NCI-H526 (cell line): ENCODE data around the gene TLR10.
"Not testable (repeated sequence)": the region's sequence is repeated elsewhere in the genome, so short reads cannot be mapped to it uniquely, and the experiment has no call there.

ENCODE experiments used
- DNase-seq, 2 experiments: peaks; one replicate each; lab custom pipeline; 2025; lab: John Stamatoyannopoulos, UW

The TLR10 gene

GRCh38 chr4:38766940-38767339 lies 15.8 kb downstream of the TLR10 start:
- not testable (repeated sequence) for DNase-seq

- DNase-seq, result no peak
These were observed 17.4 kb downstream of the TLR10 start for GRCh38 chr4:38765382-38765781.

DNA sequence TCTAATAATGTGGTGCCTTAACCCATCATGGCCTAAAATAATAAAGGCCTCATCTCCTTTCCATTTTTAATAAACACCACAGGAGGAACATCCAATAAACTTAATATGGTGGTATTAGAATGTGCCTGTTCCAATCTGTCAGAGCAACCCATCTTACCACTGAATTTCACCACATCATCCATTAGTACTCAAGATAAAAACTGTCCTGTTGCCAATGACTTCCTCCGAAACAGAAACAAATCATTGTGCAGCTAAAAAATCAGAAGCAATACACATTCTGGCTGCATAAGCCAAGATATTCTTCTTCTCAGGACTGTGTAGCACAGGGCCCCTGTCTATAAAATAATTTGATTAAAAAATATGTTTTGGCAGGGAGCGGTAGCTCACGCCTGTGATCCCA lies 18.5 kb downstream of the TLR10 start:
- no peak for DNase-seq

GRCh38 chr4:38762560-38762959 lies 20.2 kb downstream of the TLR10 start:
- no peak for DNase-seq

- no peak for DNase-seq
These were observed 23.0 kb downstream of the TLR10 start for GRCh38 chr4:38759790-38760122.

DNA sequence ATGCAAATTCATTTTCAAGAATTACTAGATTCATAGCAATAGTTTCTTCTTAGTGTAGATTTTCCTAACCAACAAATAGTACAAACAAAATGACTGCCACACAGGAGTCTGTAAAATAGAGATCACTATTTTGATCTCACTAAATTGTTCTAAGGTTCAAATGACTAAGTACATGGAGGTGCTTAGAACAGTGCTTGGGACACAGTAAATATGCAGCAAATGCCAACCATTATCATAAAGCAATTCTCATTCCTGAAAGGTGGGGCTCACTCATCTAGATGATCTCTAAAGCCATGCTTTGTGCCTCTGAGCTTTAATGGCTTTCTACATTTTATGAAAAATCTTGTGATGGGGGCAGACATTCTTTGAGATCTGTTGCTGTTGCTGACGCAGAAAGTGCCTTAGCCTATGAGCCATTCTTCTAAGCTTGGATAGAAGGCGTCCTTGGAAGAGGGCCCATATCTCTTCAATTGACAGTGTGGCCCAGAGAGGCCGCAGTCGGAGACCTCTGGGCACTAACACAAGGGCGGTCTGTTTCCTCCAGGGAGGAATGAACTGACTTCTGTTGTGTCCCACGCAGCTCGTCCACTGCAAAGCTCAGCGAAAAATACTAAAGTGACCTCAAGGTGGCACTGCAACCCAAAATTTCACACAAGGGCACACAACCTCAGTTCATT lies 23.5 kb downstream of the TLR10 start:
- peak in 1 of 2 experiments; percentile 57 for DNase-seq

- peak in 1 of 2 experiments; percentile 37 for DNase-seq
These were observed 24.7 kb downstream of the TLR10 start for GRCh38 chr4:38757945-38758600.

GRCh38 chr4:38752941-38753806 lies 29.6 kb downstream of the TLR10 start:
- DNase-seq, result peak; percentile 14 to 27

DNA sequence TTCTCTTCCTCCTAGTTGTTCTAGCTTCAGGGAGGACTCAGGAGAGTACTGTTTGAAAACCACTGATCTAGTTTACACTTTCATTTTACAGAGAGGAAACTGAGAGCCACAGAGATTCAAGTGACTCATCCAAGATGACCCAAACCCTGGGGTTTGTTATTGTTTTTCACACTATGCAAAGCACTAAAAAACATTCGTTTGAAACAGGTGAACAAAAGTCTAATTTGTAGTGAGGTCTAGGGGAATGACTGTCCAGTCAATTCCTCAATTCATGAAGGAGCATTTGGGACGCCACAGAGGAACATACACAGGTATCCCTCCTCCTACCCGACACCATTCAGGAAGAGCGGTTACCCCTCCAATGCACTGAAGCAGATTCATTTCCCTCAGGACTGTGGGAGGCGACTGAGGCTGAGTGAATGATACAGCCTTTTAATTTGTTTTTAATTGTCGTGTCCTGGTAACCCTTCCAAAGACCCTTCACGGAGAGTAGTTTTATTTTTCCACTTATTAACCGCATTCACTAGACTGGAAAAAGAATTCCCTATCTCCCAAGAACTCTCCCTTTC lies 30.3 kb downstream of the TLR10 start:
- no peak for DNase-seq

DNA sequence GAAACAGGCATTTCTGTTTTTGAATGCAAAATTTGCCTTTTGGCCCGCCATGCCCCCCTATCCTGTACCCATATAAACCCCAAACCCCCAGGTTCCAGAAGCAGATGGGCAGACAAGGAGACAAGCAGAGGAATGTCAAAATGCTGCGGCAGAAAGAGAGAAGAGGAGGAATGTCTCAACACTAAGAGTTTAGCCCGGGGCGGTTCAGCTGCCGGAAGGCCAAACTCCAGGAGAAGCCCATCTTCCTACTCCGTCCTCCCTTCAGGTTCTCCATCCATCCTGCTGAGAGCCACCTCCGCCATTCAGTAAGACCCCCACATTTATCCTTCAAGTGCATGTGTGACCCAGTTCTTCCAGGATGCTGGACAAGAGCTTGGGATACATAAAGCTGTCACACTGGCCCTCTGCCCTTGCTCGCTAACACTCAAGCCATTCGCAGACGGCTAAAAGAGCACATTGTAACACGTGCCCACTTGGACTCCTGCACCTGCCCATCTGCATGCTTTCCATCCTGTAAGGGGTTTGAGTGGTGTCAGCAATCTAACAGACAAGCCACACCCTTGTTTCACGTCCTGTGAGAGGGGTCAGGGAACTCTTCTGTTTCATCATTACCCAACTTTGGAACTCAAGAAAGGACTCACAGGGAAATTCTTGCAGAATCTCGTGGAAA lies 31.3 kb downstream of the TLR10 start:
- DNase-seq, result no peak

- no peak for DNase-seq
These were observed 33.5 kb downstream of the TLR10 start for GRCh38 chr4:38749336-38749735.

DNA sequence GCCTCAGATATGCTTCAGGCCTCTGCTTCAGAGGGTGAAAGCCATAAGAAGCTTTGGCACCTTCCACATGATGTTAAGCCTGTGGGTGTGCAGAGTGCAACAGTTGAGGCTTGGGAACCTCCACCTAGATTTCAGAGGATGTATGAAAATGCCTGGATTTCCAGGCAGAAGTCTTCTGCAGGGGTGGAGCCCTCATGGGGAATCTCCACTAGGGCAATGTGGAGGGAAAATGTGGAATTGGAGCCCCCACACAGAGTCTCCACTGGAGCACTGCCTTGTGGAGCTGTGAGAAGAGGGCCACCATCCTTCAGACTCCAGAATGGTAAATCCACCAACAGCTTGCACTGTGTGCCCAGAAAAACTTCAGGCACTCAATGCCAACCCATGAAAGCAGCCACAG lies 35.2 kb downstream of the TLR10 start:
- no peak for DNase-seq

DNA sequence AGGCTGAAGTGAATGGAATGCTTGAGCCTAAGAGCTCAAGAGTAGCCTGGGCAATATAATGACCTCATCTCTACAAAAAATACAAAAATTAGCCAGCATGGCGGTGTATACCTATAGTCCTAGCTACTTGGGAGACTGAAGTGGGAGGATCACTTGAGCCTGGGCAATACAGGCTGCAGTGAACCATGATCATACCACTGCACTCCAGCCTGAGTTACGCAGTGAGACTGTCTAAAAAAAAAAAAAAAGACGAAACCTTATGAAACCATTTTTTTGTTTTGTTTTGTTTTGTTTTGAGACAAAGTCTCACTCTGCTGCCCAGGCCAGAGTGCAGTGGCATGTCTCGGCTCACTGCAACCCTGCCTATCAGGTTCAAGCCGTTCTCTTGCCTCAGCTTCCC lies 36.9 kb downstream of the TLR10 start:
- DNase-seq, result no peak

DNA sequence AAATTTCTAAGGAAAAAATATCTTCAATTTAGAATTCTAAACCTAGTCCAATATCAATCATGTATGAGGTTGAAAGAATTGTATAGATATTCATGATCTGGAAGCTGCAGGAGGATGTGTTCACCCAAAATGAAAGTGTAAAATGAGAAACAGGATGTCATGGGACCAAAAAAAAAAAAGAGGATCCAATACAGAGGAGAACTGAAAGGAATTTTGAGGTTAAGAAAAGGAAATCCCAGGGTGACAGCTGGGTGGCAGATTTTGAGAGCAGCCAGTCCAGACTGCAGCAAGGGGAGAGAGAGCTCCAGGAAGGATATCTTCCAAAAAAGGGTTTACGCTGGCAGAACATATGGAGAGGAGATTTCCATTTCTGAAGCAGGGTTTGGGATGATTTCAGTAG lies 38.9 kb downstream of the TLR10 start:
- DNase-seq, result no peak

- no peak for DNase-seq
These were observed 42.5 kb downstream of the TLR10 start for GRCh38 chr4:38740303-38740702.

- no peak for DNase-seq
These were observed 43.6 kb downstream of the TLR10 start for GRCh38 chr4:38738940-38739803.

DNA sequence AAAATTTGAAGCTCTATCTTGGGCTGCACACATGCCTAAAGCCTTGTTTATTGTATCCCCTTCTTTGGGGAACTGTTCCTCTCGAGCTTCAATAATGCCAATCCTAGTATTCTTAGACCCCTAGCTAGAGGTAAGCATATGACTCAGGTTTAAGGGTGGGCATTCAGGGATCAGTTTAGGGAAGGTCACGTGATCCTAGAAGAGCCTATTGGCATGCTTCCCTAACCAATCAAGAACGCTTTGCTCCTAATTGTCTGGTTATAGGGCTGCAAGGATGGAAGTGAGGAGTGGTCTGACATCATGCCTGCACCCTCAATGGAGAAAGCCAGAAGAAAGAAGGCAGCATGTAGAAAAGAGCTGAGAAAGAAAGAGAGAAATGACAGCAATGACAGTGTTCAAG lies 46.9 kb downstream of the TLR10 start:
- DNase-seq, result no peak

DNA sequence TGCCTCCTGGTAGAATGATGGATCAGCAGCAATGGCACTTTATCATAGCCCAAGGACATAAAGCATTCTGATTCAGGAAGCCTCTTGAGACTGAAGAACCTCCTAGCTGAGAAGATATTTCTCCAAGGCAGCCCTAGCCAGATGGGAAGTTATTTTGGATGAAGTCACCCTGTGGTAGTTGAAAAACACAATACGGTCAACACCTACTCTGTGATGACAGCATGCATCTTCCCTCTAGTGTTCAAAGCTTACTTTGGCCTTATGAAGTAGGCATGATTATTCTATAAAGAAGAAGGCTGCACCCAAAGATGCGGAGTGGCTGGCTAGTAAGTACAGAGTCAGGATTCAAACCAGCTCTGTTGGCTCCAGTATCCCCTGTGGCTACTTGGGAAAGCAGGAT lies 47.9 kb downstream of the TLR10 start:
- no peak for DNase-seq

DNA sequence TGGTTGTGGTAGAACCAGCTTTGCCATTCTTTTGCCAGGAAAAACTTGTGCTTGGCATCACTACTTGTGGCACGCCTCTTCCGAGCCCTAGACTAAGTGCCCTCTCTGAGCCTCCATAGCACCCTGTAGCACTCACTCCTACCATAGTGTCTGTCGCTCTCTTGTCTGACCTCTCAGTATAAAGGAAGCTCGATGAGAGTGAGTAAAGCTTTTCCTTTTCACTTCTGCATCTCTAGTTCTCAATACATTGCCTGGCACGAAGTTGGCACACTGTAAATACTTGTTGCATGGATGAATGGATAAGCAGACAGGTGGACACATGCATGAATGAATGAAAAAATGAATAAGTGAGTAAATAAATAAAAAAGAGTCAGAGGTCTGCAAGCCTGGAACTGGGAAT lies 48.3 kb downstream of the TLR10 start:
- no peak for DNase-seq

DNA sequence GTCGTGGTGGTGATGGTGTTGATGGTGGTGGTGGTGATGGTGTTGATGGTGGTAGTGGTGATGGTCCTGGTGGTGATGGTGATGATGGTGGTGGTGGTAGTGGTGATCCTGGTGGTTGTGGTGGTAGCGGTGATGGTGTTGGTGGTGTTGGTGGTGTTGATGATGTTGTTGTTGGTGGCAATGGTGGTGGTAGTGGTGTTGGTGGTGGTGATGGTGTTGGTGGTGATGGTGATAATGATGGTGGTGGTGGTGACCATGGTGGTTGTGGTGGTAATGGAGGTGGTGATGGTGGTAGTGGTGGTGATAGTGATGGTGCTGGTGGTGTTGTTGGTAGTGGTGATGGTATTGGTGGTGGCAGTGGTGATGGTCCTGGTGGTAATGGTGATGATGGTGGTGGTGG lies 49.1 kb downstream of the TLR10 start:
- no peak for DNase-seq
